Caki2 (cell line): ENCODE measurements around the gene ABL2. TPM values are rescaled to one million over a fixed set of nuclear protein-coding genes. Genes with fewer than 3 reads are reported as not detected.
A peak's percentile ranks its signal among the peaks of the same experiment; 100 is the strongest.
"Not testable (repeated sequence)": the region's sequence is repeated elsewhere in the genome, so short reads cannot be mapped to it uniquely, and the experiment has no call there.

Experiments used
- DNase-seq: peaks from one replicate; pipeline ENCODE4 v3.0.0-alpha.2; 2015; ENCODE audit warnings: low read depth
- in situ Hi-C: cut with HindIII; loops from 2 replicates; pipeline ENCODE4 v1.10.0; 2016; ENCODE audit warnings: low sequenced_read_pairs, low pct_unique_long_range_greater_than_20kb, mixed read lengths
- total RNA-seq: library from RNA; depleted of rRNA; stranded (reverse); fragments of >200 nt; shearing (Covaris generic); gene quantifications from 2 replicates; pipeline ENCODE4 v1.2.3, GENCODE V29; 2014; ENCODE audit warnings: low replicate concordance; rRNA removed

Gene ABL2
- 7.1 and 9.4 TPM in 2 replicates for total RNA-seq

DNA sequence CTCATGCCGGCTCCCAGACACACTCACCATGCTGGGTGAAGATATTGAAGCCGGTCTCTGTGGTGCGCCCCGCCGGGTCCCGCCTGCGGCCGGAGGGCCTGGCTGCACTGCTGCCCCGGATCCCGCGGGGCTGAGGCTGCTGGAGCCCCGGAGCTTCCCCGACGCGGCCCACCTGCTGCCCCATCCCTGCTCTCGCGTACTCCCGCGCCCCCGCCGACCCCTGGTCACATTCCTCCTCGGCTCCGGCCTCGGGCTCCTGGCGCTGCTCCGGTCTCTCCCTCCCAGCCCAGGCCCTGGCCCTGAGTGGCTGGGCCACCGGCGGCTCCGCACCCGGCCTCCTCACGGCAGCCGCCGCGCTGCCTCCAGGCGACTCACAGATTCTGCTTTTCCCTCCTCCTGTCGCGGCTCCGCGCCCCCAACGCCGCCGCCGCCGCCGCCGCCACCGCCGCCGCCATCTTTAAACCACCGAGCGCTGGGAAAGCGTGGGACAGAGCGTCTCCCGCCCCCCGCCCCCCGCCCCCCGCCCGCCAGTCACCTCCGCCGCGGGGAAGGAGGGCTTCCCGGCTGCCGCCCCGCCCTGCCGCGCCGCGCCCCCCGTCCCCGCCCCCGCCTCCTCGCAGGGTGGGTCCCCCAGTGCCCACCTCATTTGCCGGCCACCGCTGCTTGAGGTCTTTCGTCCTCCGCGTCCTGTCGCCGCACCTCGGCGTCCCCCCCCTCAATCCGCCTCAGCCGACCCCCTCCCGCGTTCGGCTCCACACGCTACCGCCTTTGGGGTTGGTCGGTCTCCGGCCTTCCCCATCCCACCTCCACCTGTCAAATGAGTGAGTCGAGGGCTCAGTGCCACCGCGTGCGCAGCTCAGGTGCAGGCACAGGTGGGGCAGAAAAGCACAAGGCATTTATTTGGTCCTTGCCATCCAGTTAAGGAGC lies at the start of gene ABL2:
Gene ABL2 (minus strand): TSS at position 464 of the 927 bp plus-strand sequence. CDS start 280 bp downstream, at position 184.
- in situ Hi-C loops: no loop called here
- DNase-seq: peak; percentile 48

- no peak for DNase-seq
- in situ Hi-C loops: no loop called here
Measured at GRCh38 chr1:179278920-179279319, 49.4 kb upstream of the ABL2 start.

- in situ Hi-C loops, DNase-seq: not testable (repeated sequence)
Measured at GRCh38 chr1:179274424-179274823, 44.9 kb upstream of the ABL2 start.

GRCh38 chr1:179269071-179269470 lies 39.6 kb upstream of the ABL2 start:
- in situ Hi-C loops: no loop called here
- no peak for DNase-seq

- in situ Hi-C loops: no loop called here
- no peak for DNase-seq
Measured at GRCh38 chr1:179264507-179264906, 35.0 kb upstream of the ABL2 start.

GRCh38 chr1:179263121-179263520 lies 33.6 kb upstream of the ABL2 start:
- in situ Hi-C loops: no loop called here

GRCh38 chr1:179262183-179262582 lies 32.7 kb upstream of the ABL2 start:
- DNase-seq: no peak
- in situ Hi-C loops: no loop called here

More at GRCh38 chr1:179263121-179263520, 33.6 kb upstream of the ABL2 start:
- no peak for DNase-seq

DNA sequence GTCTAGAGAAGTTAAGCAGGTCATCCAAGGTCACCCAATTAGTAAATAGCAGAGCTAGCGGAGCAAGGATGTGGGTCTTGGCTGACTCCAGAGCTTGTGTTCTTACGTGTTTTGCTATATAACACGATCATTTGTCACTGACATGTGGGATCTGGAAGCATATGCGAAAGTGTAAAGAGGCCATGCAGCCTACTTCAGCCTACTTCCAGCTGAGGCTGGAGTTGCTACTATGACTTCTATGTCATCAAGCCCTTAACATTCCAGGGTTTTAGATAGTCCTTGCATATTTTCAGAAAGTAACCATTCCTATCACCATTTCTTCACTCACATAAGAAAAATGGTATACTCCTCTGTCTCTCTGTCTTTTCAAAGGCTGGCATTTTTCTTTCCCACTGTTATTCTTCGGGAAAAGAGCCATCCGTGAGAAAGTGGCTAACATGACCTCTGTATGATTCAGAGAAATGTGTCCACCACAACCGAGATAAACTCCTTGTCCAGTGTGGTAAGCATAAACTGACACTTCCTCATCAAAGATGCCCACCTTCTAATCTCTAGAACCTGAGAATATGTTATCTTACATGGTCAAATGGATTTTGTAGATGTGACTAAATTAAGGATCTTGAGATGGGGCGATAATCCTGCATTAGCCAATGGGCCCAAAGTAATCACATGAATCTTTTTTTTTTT lies 24.0 kb upstream of the ABL2 start:
- in situ Hi-C loops: no loop called here
- no peak for DNase-seq

GRCh38 chr1:179252606-179253005 lies 23.1 kb upstream of the ABL2 start:
- in situ Hi-C loops: no loop called here
- no peak for DNase-seq

DNA sequence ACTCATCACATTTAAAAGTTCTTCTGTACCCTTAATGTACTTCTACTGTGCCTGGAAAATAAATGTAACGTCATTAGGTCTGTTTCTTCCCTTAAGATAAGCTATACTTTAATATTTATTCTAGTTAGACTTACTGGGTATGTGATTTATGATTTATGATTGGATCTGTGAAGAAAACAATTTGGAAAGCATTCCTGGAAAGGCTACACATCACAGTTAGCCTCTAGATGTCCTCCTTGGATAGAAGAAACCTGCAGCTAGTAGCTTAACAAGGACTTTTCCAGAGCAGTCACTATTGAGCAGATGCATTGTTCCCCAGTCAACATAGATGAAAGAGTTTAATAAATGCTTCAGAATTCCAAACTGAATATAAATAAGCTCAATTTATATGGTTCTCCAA lies 22.2 kb upstream of the ABL2 start:
- in situ Hi-C loops: no loop called here
- peak; percentile 23 for DNase-seq

GRCh38 chr1:179247923-179248322 lies 18.4 kb upstream of the ABL2 start:
- in situ Hi-C loops: no loop called here
- DNase-seq: no peak

GRCh38 chr1:179245426-179245825 lies 15.9 kb upstream of the ABL2 start:
- DNase-seq, in situ Hi-C loops: not testable (repeated sequence)

GRCh38 chr1:179241530-179242097 lies 12.1 kb upstream of the ABL2 start:
- in situ Hi-C loops: no loop called here
- no peak for DNase-seq

DNA sequence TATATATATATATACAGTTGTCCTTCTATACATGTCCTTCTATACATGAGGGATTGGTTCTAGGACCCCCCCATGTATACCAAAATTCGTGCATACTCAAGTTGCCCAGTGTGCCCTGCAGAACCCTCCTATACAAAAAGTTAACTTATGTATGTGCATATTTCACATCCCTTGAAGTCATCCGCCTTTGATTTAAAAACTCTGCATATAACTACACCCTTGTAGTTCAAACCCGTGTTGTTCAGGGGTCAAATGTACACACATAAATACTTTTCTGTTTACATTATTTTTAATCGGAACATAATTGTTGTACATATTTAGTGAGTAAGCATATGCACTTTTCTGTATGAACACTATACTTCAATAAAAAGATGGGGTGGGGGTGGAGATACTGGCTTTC lies 7.7 kb upstream of the ABL2 start:
- in situ Hi-C loops: no loop called here
- no peak for DNase-seq

GRCh38 chr1:179234863-179235262 lies 5.4 kb upstream of the ABL2 start:
- in situ Hi-C loops: no loop called here
- no peak for DNase-seq

DNA sequence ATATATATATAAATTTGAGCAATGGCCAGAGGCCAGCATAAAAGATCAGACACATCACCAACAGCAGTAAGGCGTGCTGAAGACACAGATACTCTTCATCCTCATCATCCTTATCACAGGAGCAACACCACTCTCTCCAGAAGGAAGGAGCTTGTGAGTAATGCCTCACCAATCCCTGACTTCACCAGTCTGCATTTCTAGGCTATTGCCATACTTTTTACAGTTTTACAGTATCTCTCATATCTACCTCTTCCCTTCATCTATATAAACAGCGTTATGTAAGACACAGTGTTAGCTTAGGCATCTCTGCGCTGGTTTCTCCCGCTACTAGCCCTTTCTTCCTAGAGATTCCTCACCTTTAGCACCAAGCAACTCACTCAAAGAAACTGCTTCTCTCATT lies 2.4 kb upstream of the ABL2 start:
- in situ Hi-C loops: no loop called here
- DNase-seq: no peak

DNA sequence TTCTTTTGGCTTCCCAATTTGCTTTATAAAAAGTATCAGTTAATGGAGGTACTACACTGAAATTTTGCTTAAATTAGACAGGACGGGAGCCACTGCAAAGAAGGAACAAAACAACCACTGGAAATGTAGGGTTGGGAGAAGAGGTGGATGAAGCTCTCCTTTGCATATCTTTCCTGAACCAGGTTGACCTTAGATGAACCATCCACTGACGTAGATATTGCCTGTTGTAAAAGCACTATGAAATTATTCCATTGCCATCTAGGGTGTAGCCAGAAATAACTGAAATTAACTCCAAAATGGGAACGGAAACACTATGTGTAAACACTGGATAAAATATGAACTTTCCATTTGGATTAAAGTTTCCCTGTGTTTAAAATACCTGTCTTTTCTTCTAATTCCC lies 1.2 kb upstream of the ABL2 start:
- in situ Hi-C loops: no loop called here
- DNase-seq: no peak

GRCh38 chr1:179230251-179230650 lies 774 bp upstream of the ABL2 start:
- in situ Hi-C loops: no loop called here
- DNase-seq: peak; percentile 32

DNA sequence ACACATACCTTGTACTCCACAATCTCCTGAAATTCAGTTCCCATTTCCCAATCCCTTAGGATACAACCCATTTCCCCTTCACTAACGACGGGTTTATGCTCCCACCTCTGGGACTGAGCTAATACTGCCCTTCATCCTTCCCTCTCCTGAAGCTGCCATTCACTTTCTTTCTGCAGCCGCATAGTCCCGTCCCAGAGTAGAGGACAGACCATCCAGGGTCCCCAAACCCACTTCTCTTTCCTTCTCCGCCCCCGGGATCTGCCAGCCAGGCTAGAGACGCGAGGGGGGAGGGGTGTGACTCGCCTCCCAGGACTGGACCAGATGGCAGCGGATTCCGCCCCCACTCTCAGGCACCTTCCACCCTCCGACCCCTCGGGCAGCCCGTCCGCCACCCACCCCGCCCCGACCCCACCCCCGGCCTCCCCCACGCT lies 679 bp downstream of the ABL2 start:
- DNase-seq: peak; percentile 30
- in situ Hi-C loops: no loop called here
